ENCODE measurements around the gene FN3K. TPM values are rescaled to one million over a fixed set of nuclear protein-coding genes. Genes with fewer than 3 reads are reported as not detected.
A peak's percentile ranks its signal among the peaks of the same experiment; 100 is the strongest.

FN3K gene
- total RNA-seq, 1 donor from 2014 or later, result 4.0 TPM

- Mint-ChIP-seq H3K27ac (no peak overlapping the region), H3K9me3 (peaks cover 19% of the 10 kb centered on the region), H3K4me3 (ENCODE audit: low read depth) (peak overlapping the region; percentile 47), H3K36me3 (ENCODE audit: low read depth) (peaks cover 7% of the 10 kb centered on the region), H3K27me3 (ENCODE audit: low read depth) (peaks cover 5% of the 10 kb centered on the region), H3K4me1 (ENCODE audit: low read depth) (peaks cover 8% of the 10 kb centered on the region)
- intact Hi-C loops (cut with micrococcal nuclease), result no loop called here
- DNase-seq (ENCODE audit: low spot score), result no peak
These were observed 38.3 kb upstream of the FN3K start for GRCh38 chr17:82696916-82697807.

GRCh38 chr17:82697808-82698064, 37.7 kb upstream of the FN3K start:
- H3K4me3 Mint-ChIP-seq (ENCODE audit: low read depth), result peak overlapping the region; percentile 47
- intact Hi-C loops (cut with micrococcal nuclease), result loop anchor here (1.0 kb wide), 1 partner anchor 19 kb away; the partner anchor contains the start of gene FN3KRP
- peaks cover 19% of the 10 kb centered on the region for H3K9me3 Mint-ChIP-seq
- DNase-seq (ENCODE audit: low spot score), result no peak
- no peak overlapping the region for H3K27ac Mint-ChIP-seq
- H3K4me1 Mint-ChIP-seq (ENCODE audit: low read depth), result peaks cover 6% of the 10 kb centered on the region
- H3K27me3 Mint-ChIP-seq (ENCODE audit: low read depth), result peaks cover 5% of the 10 kb centered on the region
- peaks cover 7% of the 10 kb centered on the region for H3K36me3 Mint-ChIP-seq (ENCODE audit: low read depth)

GRCh38 chr17:82698065-82698973, 37.1 kb upstream of the FN3K start, which contains the start of gene RAB40B:
RAB40B (minus strand) TSS chr17:82698698; CDS start chr17:82698596, 102 bp downstream.
- Mint-ChIP-seq H3K4me1 (ENCODE audit: low read depth) (peaks cover 6% of the 10 kb centered on the region), H3K36me3 (ENCODE audit: low read depth) (peaks cover 7% of the 10 kb centered on the region), H3K27me3 (ENCODE audit: low read depth) (peaks cover 5% of the 10 kb centered on the region), H3K27ac (no peak within 1 kb of the TSS), H3K9me3 (peaks cover 17% of the 10 kb centered on the region), H3K4me3 (ENCODE audit: low read depth) (peak within 1 kb of the TSS; percentile 77)
- DNase-seq (ENCODE audit: low spot score), result peak; percentile 98
- intact Hi-C loops (cut with micrococcal nuclease), result loop anchor here (1.0 kb wide), 1 partner anchor 18 kb away; the partner anchor contains the start of gene FN3KRP

GRCh38 chr17:82698974-82699442, 36.4 kb upstream of the FN3K start:
- Mint-ChIP-seq H3K36me3 (ENCODE audit: low read depth) (peaks cover 7% of the 10 kb centered on the region), H3K4me3 (ENCODE audit: low read depth) (peak overlapping the region; percentile 77), H3K4me1 (ENCODE audit: low read depth) (peaks cover 6% of the 10 kb centered on the region), H3K27me3 (ENCODE audit: low read depth) (peaks cover 5% of the 10 kb centered on the region), H3K9me3 (peaks cover 13% of the 10 kb centered on the region), H3K27ac (no peak overlapping the region)
- DNase-seq (ENCODE audit: low spot score), result no peak
- intact Hi-C loops (cut with micrococcal nuclease), result loop anchor here (1.0 kb wide), 1 partner anchor 17 kb away; the partner anchor contains the start of gene FN3KRP

- peaks cover 4% of the 10 kb centered on the region for H3K36me3 Mint-ChIP-seq (ENCODE audit: low read depth)
These were observed 35.9 kb upstream of the FN3K start for GRCh38 chr17:82699551-82699950.

GRCh38 chr17:82702231-82702927, 33.0 kb upstream of the FN3K start:
- no peak for DNase-seq (ENCODE audit: low spot score)
- no peaks in the 10 kb centered on the region for H3K36me3 Mint-ChIP-seq (ENCODE audit: low read depth)
- no peaks in the 10 kb centered on the region for H3K9me3 Mint-ChIP-seq
- intact Hi-C loops (cut with micrococcal nuclease), result no loop called here
- no peak overlapping the region for H3K4me3 Mint-ChIP-seq (ENCODE audit: low read depth)
- H3K27ac Mint-ChIP-seq, result no peak overlapping the region
- peaks cover 2% of the 10 kb centered on the region for H3K27me3 Mint-ChIP-seq (ENCODE audit: low read depth)
- H3K4me1 Mint-ChIP-seq (ENCODE audit: low read depth), result peaks cover 4% of the 10 kb centered on the region

More at GRCh38 chr17:82699551-82699950, 35.9 kb upstream of the FN3K start:
- H3K27ac Mint-ChIP-seq, result no peak overlapping the region
- intact Hi-C loops (cut with micrococcal nuclease), result no loop called here
- peaks cover 9% of the 10 kb centered on the region for H3K9me3 Mint-ChIP-seq
- H3K27me3 Mint-ChIP-seq (ENCODE audit: low read depth), result peaks cover 5% of the 10 kb centered on the region
- H3K4me1 Mint-ChIP-seq (ENCODE audit: low read depth), result peaks cover 6% of the 10 kb centered on the region
- no peak for DNase-seq (ENCODE audit: low spot score)
- H3K4me3 Mint-ChIP-seq (ENCODE audit: low read depth), result peak overlapping the region; percentile 77

- Mint-ChIP-seq H3K36me3 (ENCODE audit: low read depth) (no peaks in the 10 kb centered on the region), H3K27me3 (ENCODE audit: low read depth) (peaks cover 2% of the 10 kb centered on the region), H3K9me3 (no peaks in the 10 kb centered on the region), H3K4me1 (ENCODE audit: low read depth) (peaks cover 5% of the 10 kb centered on the region), H3K4me3 (ENCODE audit: low read depth) (no peak overlapping the region), H3K27ac (no peak overlapping the region)
- intact Hi-C loops (cut with micrococcal nuclease), result no loop called here
- no peak for DNase-seq (ENCODE audit: low spot score)
These were observed 32.2 kb upstream of the FN3K start for GRCh38 chr17:82703036-82703745.

- no peak overlapping the region for H3K27ac Mint-ChIP-seq
- intact Hi-C loops (cut with micrococcal nuclease), result no loop called here
- no peak overlapping the region for H3K4me3 Mint-ChIP-seq (ENCODE audit: low read depth)
- H3K27me3 Mint-ChIP-seq (ENCODE audit: low read depth), result peaks cover under 1% of the 10 kb centered on the region
- peaks cover 3% of the 10 kb centered on the region for H3K4me1 Mint-ChIP-seq (ENCODE audit: low read depth)
- no peaks in the 10 kb centered on the region for H3K9me3 Mint-ChIP-seq
- no peak for DNase-seq (ENCODE audit: low spot score)
- H3K36me3 Mint-ChIP-seq (ENCODE audit: low read depth), result no peaks in the 10 kb centered on the region
These were observed 31.2 kb upstream of the FN3K start for GRCh38 chr17:82703935-82704865.

GRCh38 chr17:82704886-82705285, 30.5 kb upstream of the FN3K start:
- Mint-ChIP-seq H3K4me3 (ENCODE audit: low read depth) (no peak overlapping the region), H3K36me3 (ENCODE audit: low read depth) (no peaks in the 10 kb centered on the region), H3K9me3 (no peaks in the 10 kb centered on the region), H3K4me1 (ENCODE audit: low read depth) (peaks cover 1% of the 10 kb centered on the region), H3K27ac (no peak overlapping the region), H3K27me3 (ENCODE audit: low read depth) (no peaks in the 10 kb centered on the region)
- intact Hi-C loops (cut with micrococcal nuclease), result no loop called here
- no peak for DNase-seq (ENCODE audit: low spot score)

GRCh38 chr17:82705756-82706155, 29.7 kb upstream of the FN3K start:
- peaks cover 1% of the 10 kb centered on the region for H3K4me1 Mint-ChIP-seq (ENCODE audit: low read depth)
- intact Hi-C loops (cut with micrococcal nuclease), result no loop called here

GRCh38 chr17:82709024-82709675, 26.3 kb upstream of the FN3K start:
- no peaks in the 10 kb centered on the region for H3K27me3 Mint-ChIP-seq (ENCODE audit: low read depth)
- intact Hi-C loops (cut with micrococcal nuclease), result no loop called here
- H3K4me3 Mint-ChIP-seq (ENCODE audit: low read depth), result no peak overlapping the region
- H3K27ac Mint-ChIP-seq, result no peak overlapping the region
- no peaks in the 10 kb centered on the region for H3K9me3 Mint-ChIP-seq
- no peak for DNase-seq (ENCODE audit: low spot score)
- no peaks in the 10 kb centered on the region for H3K36me3 Mint-ChIP-seq (ENCODE audit: low read depth)
- peaks cover 1% of the 10 kb centered on the region for H3K4me1 Mint-ChIP-seq (ENCODE audit: low read depth)

More at GRCh38 chr17:82705756-82706155, 29.7 kb upstream of the FN3K start:
- H3K9me3 Mint-ChIP-seq, result no peaks in the 10 kb centered on the region
- no peaks in the 10 kb centered on the region for H3K36me3 Mint-ChIP-seq (ENCODE audit: low read depth)
- no peak overlapping the region for H3K4me3 Mint-ChIP-seq (ENCODE audit: low read depth)
- no peak overlapping the region for H3K27ac Mint-ChIP-seq
- no peaks in the 10 kb centered on the region for H3K27me3 Mint-ChIP-seq (ENCODE audit: low read depth)
- no peak for DNase-seq (ENCODE audit: low spot score)
